Pancreas (tissue), 10 donors: ENCODE data around the gene SCN11A. TPM values are rescaled to one million over a fixed set of nuclear protein-coding genes. Genes with fewer than 3 reads are reported as not detected.

Experiments
- ATAC-seq, 4 donors: fragments of 200-7000 bp; cut with Tn5 transposase; one replicate each; pipeline versions ENCODE4 v1.8.0 to v1.9.1; 2020; ENCODE audit warnings: mild to moderate bottlenecking in 4 of 4, moderate library complexity in 4 of 4
- DNase-seq, 6 donors: peaks; one replicate each; pipeline ENCODE4 v3.0.0-alpha.2; 2020
- FAIRE-seq: peaks from 2 replicates; lab custom pipeline; 2012; peaks lifted over from hg19 to GRCh38; lab: Jason Lieb, UNC
- H3K27ac ChIP-seq, 4 donors: fragments of 200-600 bp; sonication (generic); 1 replicate in 3 of 4; 2 replicates in 1 of 4; pipeline versions ENCODE4 v1.5.0 to v1.8.0; 2020
- H3K27me3 ChIP-seq, 4 donors: fragments of 200-600 bp; one replicate each; pipeline ENCODE4 v1.8.0; 2021
- H3K36me3 ChIP-seq, 3 donors: fragments of 200-600 bp; sonication (generic) in 1 of 3; one replicate each; pipeline versions ENCODE4 v1.5.0 to v1.8.0; 2020 to 2021
- H3K4me1 ChIP-seq, 3 donors: fragments of 200-600 bp; one replicate each; pipeline ENCODE4 v1.8.0; 2021
- H3K4me3 ChIP-seq, 4 donors: fragments of 200-600 bp; sonication (generic) in 2 of 4; one replicate each; pipeline versions ENCODE4 v1.5.0 to v1.8.0; 2020 to 2021
- H3K9me3 ChIP-seq, 4 donors: fragments of 200-600 bp; one replicate each; pipeline ENCODE4 v1.8.0; 2021
- WGBS, 2 donors: extraction: QIAGEN DNeasy Blood & Tissue Kit; methylation state at CpG; one replicate each; pipeline ENCODE4 v1.1.7; 2013; 5-methylcytosine and 5-hydroxymethylcytosine counted together
- intact Hi-C, 3 donors: fragments of 100-400 bp; cut with DNase I; formaldehyde crosslinking; loops; one replicate each; pipeline versions ENCODE4 v1.11.1 to v1.14.2; 2022
- polyA plus RNA-seq, 2 donors: library from polyadenylated mRNA; stranded (reverse); fragments of 200-250 nt; gene quantifications; one replicate each; pipeline ENCODE4 v1.2.3, GENCODE V29; 2013
- total RNA-seq, 6 donors: library from RNA; stranded (reverse); fragmentation: NEBNext Ultra II Directional in 4 of 6; extraction: Animal tissue kit (Norgen Biotek cat#: 25700) in 4 of 6; gene quantifications; one replicate each; pipeline versions ENCODE4 v1.2.1 to v1.2.4, GENCODE V29; 2021 to 2023
- TF ChIP-seq, protein P1 (sequence below), 4 donors: fragments of 200-600 bp; sonication (generic) in 3 of 4; IDR thresholded peaks; one replicate each; pipeline versions ENCODE4 v1.5.0 to v1.8.0; 2021; ENCODE audit warnings: antibody characterized with exemption in 4 of 4
- donor health status: healthy with polysubstance abuse.
- donor health status: DM: no; HTN: no; CAD: no; lungs with moderate emphysema.
- donor health status: DM: no; HTN: no; CAD: no.
- donor health status: control.
- donor health status: control.
- donor health status: Bipolar disorder and iron deficiency.
- donor health status: DM: yes; HTN: yes; CAD: no.
- donor health status: DM: no; HTN: no; CAD: no.
- donor health status: DM: no; HTN: no; CAD: no.
- donor health status: DM: yes; HTN: yes; CAD: no.

The SCN11A gene
- total and polyA plus RNA-seq, 8 donors: 0.03 to 0.16 (median 0.04) TPM; not detected in 1

DNA sequence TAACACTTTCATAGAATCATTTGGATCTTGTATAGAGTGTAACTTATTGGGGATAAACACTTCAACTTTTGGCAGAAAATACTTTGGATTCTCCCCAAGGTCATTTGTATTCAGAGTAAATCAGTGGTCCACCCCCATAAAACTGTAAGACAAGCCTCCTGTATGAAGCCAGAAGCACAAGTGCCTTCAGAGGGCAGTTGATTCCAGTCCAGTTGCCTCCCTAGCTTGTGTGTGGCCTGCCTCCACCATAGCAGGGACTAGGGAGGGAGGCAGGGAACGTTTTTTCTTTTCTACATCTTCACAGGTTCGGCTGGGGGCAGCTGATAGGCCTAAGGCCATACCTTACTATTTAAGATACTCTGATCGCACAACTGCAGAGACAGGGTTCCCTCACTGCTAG, 44.0 kb upstream of the SCN11A start:
- no peaks in the 10 kb centered on the region for H3K27me3 ChIP-seq
- no peak for FAIRE-seq
- H3K4me1 ChIP-seq: no peaks in the 10 kb centered on the region
- peak overlapping the region in 3 of 4 donors; percentile 9 to 73 (median 71) for H3K27ac ChIP-seq
- H3K36me3 ChIP-seq: peaks cover 0 to 54% (median 35%) of the 10 kb centered on the region in 3 donors
- 53 to 62% methylated on average over 3 of the region's 3 CpGs for WGBS, 2 donors
- no peak overlapping the region for H3K4me3 ChIP-seq
- TF ChIP-seq, protein P1, sequence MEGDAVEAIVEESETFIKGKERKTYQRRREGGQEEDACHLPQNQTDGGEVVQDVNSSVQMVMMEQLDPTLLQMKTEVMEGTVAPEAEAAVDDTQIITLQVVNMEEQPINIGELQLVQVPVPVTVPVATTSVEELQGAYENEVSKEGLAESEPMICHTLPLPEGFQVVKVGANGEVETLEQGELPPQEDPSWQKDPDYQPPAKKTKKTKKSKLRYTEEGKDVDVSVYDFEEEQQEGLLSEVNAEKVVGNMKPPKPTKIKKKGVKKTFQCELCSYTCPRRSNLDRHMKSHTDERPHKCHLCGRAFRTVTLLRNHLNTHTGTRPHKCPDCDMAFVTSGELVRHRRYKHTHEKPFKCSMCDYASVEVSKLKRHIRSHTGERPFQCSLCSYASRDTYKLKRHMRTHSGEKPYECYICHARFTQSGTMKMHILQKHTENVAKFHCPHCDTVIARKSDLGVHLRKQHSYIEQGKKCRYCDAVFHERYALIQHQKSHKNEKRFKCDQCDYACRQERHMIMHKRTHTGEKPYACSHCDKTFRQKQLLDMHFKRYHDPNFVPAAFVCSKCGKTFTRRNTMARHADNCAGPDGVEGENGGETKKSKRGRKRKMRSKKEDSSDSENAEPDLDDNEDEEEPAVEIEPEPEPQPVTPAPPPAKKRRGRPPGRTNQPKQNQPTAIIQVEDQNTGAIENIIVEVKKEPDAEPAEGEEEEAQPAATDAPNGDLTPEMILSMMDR (IDR thresholded peaks at IDR 0.05): no peak
- H3K9me3 ChIP-seq: no peaks in the 10 kb centered on the region
- ATAC-seq: no peak
- intact Hi-C loops: no loop called here
- no peak for DNase-seq

DNA sequence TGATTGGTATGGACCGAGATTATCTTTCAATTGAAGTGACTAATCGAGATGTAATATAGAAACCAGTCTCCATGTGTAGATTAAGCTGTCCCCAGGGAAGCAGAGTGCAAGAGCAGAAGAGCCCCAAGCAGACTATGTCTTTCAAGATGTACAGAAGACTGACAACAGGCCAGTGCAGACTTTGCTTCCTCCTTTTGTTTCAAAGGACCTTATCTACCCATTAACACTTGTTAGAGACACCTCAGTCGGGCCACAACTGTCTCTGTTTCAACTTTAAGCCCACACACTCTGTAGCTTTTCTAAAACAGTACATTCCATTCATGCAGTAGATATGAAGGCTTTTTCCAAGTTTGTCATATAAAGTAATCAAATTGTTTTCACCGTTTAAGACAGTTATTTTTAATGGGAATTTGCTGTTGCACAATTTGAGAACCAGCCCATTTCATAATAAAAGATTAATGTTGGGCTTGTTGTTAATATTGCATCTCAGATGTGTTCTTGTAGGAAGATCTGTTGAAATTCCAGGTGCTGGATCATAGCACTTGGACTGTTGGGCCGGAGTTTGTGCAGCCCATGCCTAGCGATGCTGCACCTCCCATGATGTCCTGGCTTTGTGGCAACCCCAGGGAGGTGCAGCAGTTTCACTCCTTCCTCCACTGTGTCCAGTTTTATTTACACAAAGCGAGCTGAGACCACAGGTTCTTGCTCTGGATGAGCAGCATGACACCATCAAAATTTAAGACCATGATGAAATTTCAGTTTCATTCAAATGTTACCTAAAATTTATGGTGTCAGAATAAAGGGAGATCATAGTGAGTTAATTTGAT, 43.3 kb upstream of the SCN11A start:
- Histone ChIP-seq H3K36me3 (peaks cover 0 to 50% (median 32%) of the 10 kb centered on the region in 3 donors), H3K9me3 (no peaks in the 10 kb centered on the region), H3K27ac (no peak overlapping the region), H3K4me3 (no peak overlapping the region), H3K27me3 (no peaks in the 10 kb centered on the region), H3K4me1 (no peaks in the 10 kb centered on the region)
- 71 to 74% methylated on average over 7 of the region's 7 CpGs for WGBS, 2 donors
- intact Hi-C loops: no loop called here
- no peak for DNase-seq
- TF ChIP-seq, protein P1 (IDR thresholded peaks at IDR 0.05): no peak
- ATAC-seq: no peak
- FAIRE-seq: no peak

DNA sequence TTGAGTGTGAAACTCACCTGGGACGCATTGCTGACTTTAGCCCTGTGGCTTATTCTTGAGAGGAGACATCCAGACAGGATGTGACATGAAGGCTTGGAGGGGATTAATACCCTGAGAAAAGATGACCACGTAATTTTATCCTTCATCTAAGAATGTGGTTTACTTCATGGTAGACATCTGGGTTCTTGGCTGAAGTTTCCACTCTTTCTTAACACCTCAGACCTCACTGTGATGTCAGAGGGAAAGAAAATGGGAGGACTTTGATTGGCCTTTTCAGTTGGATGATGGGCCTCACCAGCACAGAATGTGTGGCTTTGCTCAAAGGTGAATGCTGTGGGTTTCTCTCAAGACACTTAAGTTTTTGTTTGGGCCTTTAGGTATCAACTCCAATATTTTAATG, 39.2 kb upstream of the SCN11A start:
- Histone ChIP-seq H3K9me3 (no peaks in the 10 kb centered on the region), H3K27me3 (no peaks in the 10 kb centered on the region), H3K4me3 (no peak overlapping the region), H3K4me1 (no peaks in the 10 kb centered on the region), H3K36me3 (peaks cover 3 to 55% (median 20%) of the 10 kb centered on the region in 3 donors), H3K27ac (no peak overlapping the region)
- 86 to 89% methylated on average over 2 of the region's 2 CpGs for WGBS, 2 donors
- intact Hi-C loops: no loop called here
- TF ChIP-seq, protein P1 (IDR thresholded peaks at IDR 0.05): no peak
- DNase-seq (no peak), FAIRE-seq (no peak), ATAC-seq (no peak)

DNA sequence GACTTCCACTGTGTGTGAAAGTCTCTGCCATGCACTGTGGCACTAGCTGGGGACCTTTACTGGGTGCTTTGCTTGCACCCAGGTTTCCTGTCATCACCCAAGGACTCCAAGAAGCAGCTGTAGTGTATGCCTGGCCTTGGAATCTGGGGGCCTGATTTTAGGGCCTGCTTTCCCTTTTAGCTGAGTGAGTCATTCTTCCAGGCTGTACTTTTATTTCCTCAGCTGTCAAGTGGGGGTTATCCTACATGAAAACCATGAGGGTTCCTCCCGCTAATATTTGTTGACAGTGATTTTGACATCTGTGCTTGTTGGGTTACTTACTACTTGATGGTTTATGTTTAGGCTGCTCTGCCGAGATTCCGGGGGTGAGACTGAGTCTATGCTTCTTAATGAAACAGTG, 37.1 kb upstream of the SCN11A start:
- no peak for FAIRE-seq
- H3K4me1 ChIP-seq: no peaks in the 10 kb centered on the region
- H3K36me3 ChIP-seq: peaks cover 5 to 48% (median 10%) of the 10 kb centered on the region in 3 donors
- intact Hi-C loops: no loop called here
- H3K4me3 ChIP-seq: no peak overlapping the region
- TF ChIP-seq, protein P1 (IDR thresholded peaks at IDR 0.05): no peak
- ATAC-seq: no peak
- H3K27me3 ChIP-seq: no peaks in the 10 kb centered on the region
- no peak overlapping the region for H3K27ac ChIP-seq
- DNase-seq: no peak
- no peaks in the 10 kb centered on the region for H3K9me3 ChIP-seq
- WGBS, 2 donors: 80 to 87% methylated on average over 3 of the region's 3 CpGs

DNA sequence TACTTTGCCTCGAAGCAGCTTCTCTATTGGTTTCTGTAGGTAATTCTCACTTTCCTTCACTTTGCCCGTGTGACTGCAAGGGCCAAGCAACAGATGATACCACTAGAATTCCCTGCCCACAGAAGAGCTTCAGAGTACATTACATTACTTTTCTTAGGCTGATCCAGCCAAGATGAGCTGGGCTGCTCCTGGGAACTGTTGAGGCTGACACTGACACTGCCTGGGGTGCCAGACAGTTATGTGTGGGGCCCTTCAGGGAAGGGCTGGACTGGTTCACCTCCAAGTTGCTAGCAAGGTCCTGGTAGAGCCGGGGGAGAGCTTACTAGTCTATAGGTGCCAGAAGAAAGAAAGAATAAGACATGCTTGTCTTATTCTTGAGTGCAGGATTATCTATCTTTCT, 36.7 kb upstream of the SCN11A start:
- no peak for ATAC-seq
- Histone ChIP-seq H3K4me3 (no peak overlapping the region), H3K36me3 (peaks cover 5 to 46% (median 9%) of the 10 kb centered on the region in 3 donors), H3K9me3 (no peaks in the 10 kb centered on the region), H3K27ac (no peak overlapping the region), H3K4me1 (no peaks in the 10 kb centered on the region), H3K27me3 (no peaks in the 10 kb centered on the region)
- 88 to 93% methylated on average over 3 of the region's 3 CpGs for WGBS, 2 donors
- intact Hi-C loops: no loop called here
- no peak for FAIRE-seq
- TF ChIP-seq, protein P1 (IDR thresholded peaks at IDR 0.05): no peak
- no peak for DNase-seq
